K562 (cell line): ENCODE results near the gene LST1. TPM values are rescaled to one million over a fixed set of nuclear protein-coding genes. Genes with fewer than 3 reads are reported as not detected.

ENCODE experiments used
- E2F8 ChIP-seq: fragments of 450-650 bp; IDR thresholded peaks from 2 replicates; pipeline ENCODE4 v1.7.1; 2018; ENCODE audit warnings: mild to moderate bottlenecking, low read depth; ENCODE audit not compliant: partially characterized antibody
- ETV5 ChIP-seq: sonication (generic); formaldehyde crosslinking; IDR thresholded peaks from 2 replicates; pipeline ENCODE4 v1.4.0; 2020; ENCODE audit warnings: low read depth, mild to moderate bottlenecking, missing genetic modification reagents
- HOXB6 ChIP-seq: fragments of 250-450 bp; sonication (Bioruptor Pico); IDR thresholded peaks from 2 replicates; pipeline ENCODE4 v1.5.1; 2022; ENCODE audit warnings: mild to moderate bottlenecking, borderline replicate concordance
- JUN ChIP-seq, 2 experiments: sonication (generic) in 1 of 2; formaldehyde crosslinking in 1 of 2; IDR thresholded peaks; 2 replicates each; pipeline versions ENCODE4 v1.6.1 to v1.8.0; 2012 to 2022; ENCODE audit warnings: borderline replicate concordance in 2 of 2, mild to moderate bottlenecking in 2 of 2, improper control_type of control experiment in 1 of 2, low read depth in 1 of 2, low read length in 1 of 2, missing genetic modification reagents in 1 of 2
- MCM2 ChIP-seq: fragments of 450-650 bp; IDR thresholded peaks from 2 replicates; pipeline ENCODE4 v1.6.1; 2017; ENCODE audit warnings: low read depth, mild to moderate bottlenecking
- MEF2D ChIP-seq: conservative IDR thresholded peaks from 2 replicates; pipeline ENCODE4 v1.6.1; 2016; ENCODE audit warnings: low read depth, missing genetic modification characterization, missing compliant biosample characterization
- NFYB ChIP-seq: IDR thresholded peaks from 2 replicates; pipeline ENCODE4 v1.6.1; 2011; ENCODE audit warnings: mild to moderate bottlenecking, moderate library complexity; ENCODE audit not compliant: insufficient read length; ENCODE audit errors: extremely low read depth
- POLR2G ChIP-seq: fragments of 200-400 bp; formaldehyde crosslinking; IDR thresholded peaks from 2 replicates; pipeline ENCODE4 v1.6.1; 2017; ENCODE audit warnings: low read depth, mild to moderate bottlenecking, antibody characterized with exemption, low read length, moderate library complexity
- PURB ChIP-seq: sonication (generic); formaldehyde crosslinking; IDR thresholded peaks from 2 replicates; pipeline ENCODE4 v1.9.0; 2021; ENCODE audit warnings: low read depth, mild to moderate bottlenecking, missing genetic modification reagents
- RBFOX2 ChIP-seq: fragments of 200-400 bp; formaldehyde crosslinking; IDR thresholded peaks from 2 replicates; pipeline ENCODE4 v1.6.1; 2017; ENCODE audit warnings: low read depth, mild to moderate bottlenecking, low read length, moderate library complexity
- REST ChIP-seq, 2 experiments: fragments of 450-650 bp; formaldehyde crosslinking in 1 of 2; IDR thresholded peaks; 2 replicates each; pipeline versions ENCODE4 v1.4.0 to v1.6.1; 2014 to 2020; ENCODE audit warnings: mild to moderate bottlenecking in 2 of 2, borderline replicate concordance in 1 of 2, low read depth in 1 of 2
- ZFP36 ChIP-seq: fragments of 150-350 bp; IDR thresholded peaks from 2 replicates; pipeline ENCODE4 v1.6.1; 2018; ENCODE audit warnings: low read length, low read depth; ENCODE audit not compliant: partially characterized antibody
- ZNF24 ChIP-seq: fragments of 450-650 bp; IDR thresholded peaks from 2 replicates; pipeline ENCODE4 v1.6.1; 2016
- ZNF512 ChIP-seq: IDR thresholded peaks from 2 replicates; pipeline ENCODE4 v1.6.1; 2016; ENCODE audit warnings: missing genetic modification characterization, missing compliant biosample characterization
- polyA plus RNA-seq, 8 experiments: library from polyadenylated mRNA; depleted of rRNA in 4 of 8; stranded (reverse) in 5 of 8; unstranded in 3 of 8; fragments of >200 nt; fragmentation: Nextera tagmentation in 2 of 8; fragmentation: Illumina TruSeq in 1 of 8; extraction: Ambion mirVana in 2 of 8; extraction: Trizol in 1 of 8; gene quantifications; 2 replicates each; pipeline versions ENCODE4 v1.2.1 to v1.2.3, GENCODE V29; 2011 to 2014; ENCODE audit warnings: inconsistent platforms in 1 of 8, missing spikeins in 1 of 8
- total RNA-seq, 7 experiments: library from RNA; depleted of rRNA in 6 of 7; stranded (reverse); fragments of >200 nt in 6 of 7; fragmentation: Illumina TruSeq in 2 of 7; extraction: Trizol in 2 of 7; gene quantifications; 2 replicates each; pipeline versions ENCODE4 v1.2.1 to v1.2.3, GENCODE V29; 2011 to 2021; ENCODE audit warnings: low replicate concordance in 1 of 7

The LST1 gene
- total and polyA plus RNA-seq, 9 of the 15 experiments (the other 6 are each of a cell fraction or from before 2014, with no cell fraction given), result 0.82 to 7.8 (median 1.7) TPM

- TF ChIP-seq REST (IDR thresholded peaks at IDR 0.05; ENCODE audit: borderline replicate concordance) (no peak), REST (CRISPR knock-in tag; IDR thresholded peaks at IDR 0.05; ENCODE audit: low read depth) (no peak), ZNF512 (tag) (no peak), PURB (CRISPR knock-in tag) (no peak), E2F8 (peak; percentile 14), MEF2D (tag) (no peak), ETV5 (CRISPR knock-in tag) (no peak), POLR2G (no peak; the same call in 1 of the 2 replicates), ZFP36 (no peak), ZNF24 (peak; percentile 78), RBFOX2 (no peak; the same call in 1 of the 2 replicates), MCM2 (no peak), HOXB6 (CRISPR knock-in tag) (no peak), JUN (IDR thresholded peaks at IDR 0.05; ENCODE audit: borderline replicate concordance, low read depth, low read length) (no peak), JUN (CRISPR knock-in tag; IDR thresholded peaks at IDR 0.05; ENCODE audit: borderline replicate concordance) (no peak), NFYB (no peak)
These were observed 44.3 kb downstream of the LST1 start (continued) for GRCh38 chr6:31630177-31630934.
